ENCODE data around the gene GRIN2D.

Gene GRIN2D

GRCh38 chr19:48361912-48362311 lies 31.6 kb upstream of the GRIN2D start:
- no peak for TF ChIP-seq BHLHE40 (IDR thresholded peaks at IDR 0.05; ENCODE audit: borderline replicate concordance)
- no peak for TF ChIP-seq PKNOX1 (IDR thresholded peaks at IDR 0.05)
- no peak for TF ChIP-seq TARDBP (IDR thresholded peaks at IDR 0.05)
- TF ChIP-seq SP1 (IDR thresholded peaks at IDR 0.05): no peak
- no peak for TF ChIP-seq LEF1 (IDR thresholded peaks at IDR 0.05; ENCODE audit: borderline replicate concordance)
- TF ChIP-seq NFRKB (IDR thresholded peaks at IDR 0.05): no peak
- no peak for TF ChIP-seq ZNF384 (IDR thresholded peaks at IDR 0.05)
- no peak for TF ChIP-seq ELF4 (IDR thresholded peaks at IDR 0.05)
- no peak for TF ChIP-seq FOXA1 (IDR thresholded peaks at IDR 0.05)
- no peak for DNase-seq (ENCODE audit: extremely low spot score)
- POLR2A ChIA-PET: no interaction called here
- CTCF ChIA-PET: interaction anchor here (0.8 kb wide), 1 partner anchor 10 kb away, joined by 3 read pairs; no protein-coding TSS in a partner anchor

- peak; percentile 88 for DNase-seq (ENCODE audit: extremely low spot score)
- CTCF ChIA-PET: interaction anchor here (0.8 to 1.1 kb wide), 2 partner anchors 11 to 48 kb away, joined by 3 read pairs; no protein-coding TSS in a partner anchor
- POLR2A ChIA-PET: interaction anchor here (0.7 to 3.0 kb wide), 16 partner anchors 9 to 256 kb away, joined by 3 to 32 read pairs (median 4); partner anchors contain the start of genes GRIN2D, GRWD1, KDELR1 and RPL18
Observed at GRCh38 chr19:48362716-48363499, 30.6 kb upstream of the GRIN2D start.

GRCh38 chr19:48363500-48363809 lies 30.0 kb upstream of the GRIN2D start:
- DNase-seq (ENCODE audit: extremely low spot score): no peak
- ChIA-PET POLR2A (interaction anchor here (0.7 to 3.0 kb wide), 18 partner anchors 10 to 133 kb away, joined by 3 to 32 read pairs (median 6); partner anchors contain the start of genes GRWD1 and KDELR1), CTCF (interaction anchor here (1.1 to 1.2 kb wide), 2 partner anchors 27 to 49 kb away, joined by 3 read pairs; partner anchors contain the start of gene KDELR1)
- TF ChIP-seq LEF1 (IDR thresholded peaks at IDR 0.05; ENCODE audit: borderline replicate concordance) (no peak), CTBP1 (IDR thresholded peaks at IDR 0.05; ENCODE audit: borderline replicate concordance) (no peak), L3MBTL2 (conservative IDR thresholded peaks at IDR 0.05) (no peak), ELF4 (IDR thresholded peaks at IDR 0.05) (no peak), ARNT (IDR thresholded peaks at IDR 0.05) (no peak), HDGF (IDR thresholded peaks at IDR 0.05; ENCODE audit: borderline replicate concordance) (no peak), PKNOX1 (IDR thresholded peaks at IDR 0.05) (no peak), FOXA1 (IDR thresholded peaks at IDR 0.05) (no peak), NFRKB (IDR thresholded peaks at IDR 0.05) (no peak), FOXK2 (IDR thresholded peaks at IDR 0.05) (no peak)

More at GRCh38 chr19:48362716-48363499, 30.6 kb upstream of the GRIN2D start:
- TF ChIP-seq L3MBTL2 (conservative IDR thresholded peaks at IDR 0.05): peak; percentile 78
- TF ChIP-seq PKNOX1 (IDR thresholded peaks at IDR 0.05): no peak

- CTCF ChIA-PET: interaction anchor here (1.1 to 1.2 kb wide), 2 partner anchors 27 to 49 kb away, joined by 3 read pairs; partner anchors contain the start of gene KDELR1
- peak; percentile 99 for DNase-seq (ENCODE audit: extremely low spot score)
Observed at GRCh38 chr19:48363810-48364597, 29.5 kb upstream of the GRIN2D start, which contains the start of the genes SYNGR4 and TMEM143. SYNGR4 (plus strand) TSS chr19:48364367; CDS start chr19:48365843, 1,476 bp downstream. TMEM143 (minus strand) TSS chr19:48363940; CDS start chr19:48363920, 20 bp downstream.

More at GRCh38 chr19:48363810-48364597, 29.5 kb upstream of the GRIN2D start, which contains the start of the genes SYNGR4 and TMEM143:
- POLR2A ChIA-PET: interaction anchor here (0.6 to 3.0 kb wide), 20 partner anchors 10 to 220 kb away, joined by 3 to 32 read pairs (median 5); partner anchors contain the start of genes GRWD1 and KDELR1
- TF ChIP-seq NFRKB (IDR thresholded peaks at IDR 0.05) (no peak), BHLHE40 (IDR thresholded peaks at IDR 0.05; ENCODE audit: borderline replicate concordance) (no peak), CTBP1 (IDR thresholded peaks at IDR 0.05; ENCODE audit: borderline replicate concordance) (no peak), L3MBTL2 (conservative IDR thresholded peaks at IDR 0.05) (peak; percentile 97), PKNOX1 (IDR thresholded peaks at IDR 0.05) (peak; percentile 78), FOXM1 (IDR thresholded peaks at IDR 0.05; ENCODE audit: borderline replicate concordance) (no peak), TARDBP (IDR thresholded peaks at IDR 0.05) (no peak), HDGF (IDR thresholded peaks at IDR 0.05; ENCODE audit: borderline replicate concordance) (0 out of 2 replicates have a peak, but pooled peaks have one; percentile 30)

Measured in HEK293T (cell line).